ENCODE data around the gene TRIM67.
A peak's percentile ranks its signal among the peaks of the same experiment; 100 is the strongest.
"Not testable (repeated sequence)": the region's sequence is repeated elsewhere in the genome, so short reads cannot be mapped to it uniquely, and the experiment has no call there.

TRIM67 gene

DNA sequence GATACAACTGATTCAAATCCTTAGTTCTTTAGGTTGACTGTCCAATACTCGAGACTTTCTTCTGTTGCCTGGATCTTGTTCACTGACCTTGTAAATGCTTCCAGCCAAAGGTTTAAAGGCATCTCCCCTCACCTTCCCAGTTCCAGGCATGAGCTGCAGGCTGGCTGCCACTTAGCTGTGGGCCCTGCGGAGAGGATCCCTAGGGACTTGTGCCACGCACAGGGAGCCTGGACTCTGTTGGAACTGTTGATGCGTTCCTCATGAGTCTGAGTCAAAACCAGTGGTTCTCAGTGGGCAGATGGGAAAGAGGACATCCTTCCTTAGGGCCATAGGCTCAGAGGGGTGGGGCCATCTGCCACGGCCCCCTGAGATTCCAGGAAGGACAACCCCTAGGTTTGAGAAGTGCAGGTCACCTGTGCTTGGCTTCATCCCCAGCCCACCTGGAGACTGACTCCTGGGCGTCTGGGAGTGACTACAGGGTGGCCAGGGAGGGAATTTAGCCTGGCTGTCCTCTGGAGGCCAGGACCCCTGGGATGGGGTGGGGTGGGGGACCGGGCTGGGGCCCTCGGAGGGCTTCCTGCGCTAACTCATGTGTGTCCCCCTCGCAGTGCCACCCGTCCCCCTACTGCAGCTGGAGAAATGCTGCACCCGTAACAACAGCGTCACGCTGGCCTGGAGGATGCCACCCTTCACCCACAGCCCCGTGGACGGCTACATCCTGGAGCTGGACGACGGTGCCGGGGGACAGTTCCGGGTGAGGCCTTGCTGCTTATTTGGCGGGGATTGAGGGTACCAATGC, 41.6 kb downstream of the TRIM67 start:
- no peak for DNase-seq (ENCODE audit: low read depth)

DNA sequence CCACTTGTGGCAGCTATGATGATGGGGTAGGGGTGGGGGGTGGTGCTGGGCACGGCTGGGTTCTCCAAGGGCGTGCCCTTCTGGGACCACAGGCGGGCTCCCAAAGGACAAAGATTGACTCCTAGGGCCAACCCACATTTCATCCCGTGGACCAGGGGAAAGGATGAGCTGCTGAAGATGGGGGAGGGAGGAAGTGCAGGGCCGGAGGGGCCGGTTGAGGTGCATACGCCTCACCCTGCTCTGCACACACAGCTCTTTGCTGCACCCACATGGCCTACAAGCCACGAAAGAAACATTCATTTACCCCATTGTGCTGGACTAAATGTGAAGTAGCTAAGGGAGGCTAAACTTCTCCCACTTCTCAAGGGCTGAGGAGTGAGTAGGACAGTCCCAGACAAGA, 45.0 kb downstream of the TRIM67 start:
- no peak for DNase-seq (ENCODE audit: low read depth)

DNA sequence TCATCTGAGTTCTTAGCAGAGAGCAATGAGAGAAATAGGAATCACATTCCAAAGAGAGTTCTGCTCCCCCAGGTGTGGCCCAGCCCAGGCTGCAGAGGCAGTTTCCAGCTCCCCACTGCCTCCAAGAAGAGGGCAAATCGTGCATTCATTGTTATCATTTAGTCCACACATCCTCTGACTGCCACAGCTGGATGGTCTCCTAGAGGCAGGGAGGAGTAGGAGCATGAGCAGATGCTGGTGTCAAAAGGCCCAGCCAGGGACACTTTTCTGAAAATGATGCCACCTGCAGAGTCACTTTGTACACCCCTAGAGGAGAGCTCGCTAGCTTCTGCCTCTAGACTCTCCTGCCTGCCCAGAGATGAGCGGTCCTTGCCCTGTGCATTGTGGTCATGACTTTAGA, 45.6 kb downstream of the TRIM67 start:
- no peak for DNase-seq (ENCODE audit: low read depth)

DNA sequence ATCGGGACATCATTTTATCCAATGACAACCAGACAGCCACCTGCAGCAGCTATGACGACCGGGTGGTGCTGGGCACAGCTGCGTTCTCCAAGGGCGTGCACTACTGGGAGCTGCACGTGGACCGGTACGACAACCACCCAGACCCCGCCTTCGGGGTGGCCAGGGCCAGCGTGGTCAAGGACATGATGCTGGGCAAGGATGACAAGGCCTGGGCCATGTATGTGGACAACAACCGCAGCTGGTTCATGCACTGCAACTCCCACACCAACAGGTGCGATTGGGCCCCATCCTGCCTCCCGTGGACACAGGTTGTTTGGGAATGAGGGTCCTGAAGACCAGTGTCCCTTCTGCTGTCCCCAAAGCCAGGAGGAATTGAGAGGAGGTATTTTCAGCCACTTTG, 47.1 kb downstream of the TRIM67 start:
- no peak for DNase-seq (ENCODE audit: low read depth)

DNA sequence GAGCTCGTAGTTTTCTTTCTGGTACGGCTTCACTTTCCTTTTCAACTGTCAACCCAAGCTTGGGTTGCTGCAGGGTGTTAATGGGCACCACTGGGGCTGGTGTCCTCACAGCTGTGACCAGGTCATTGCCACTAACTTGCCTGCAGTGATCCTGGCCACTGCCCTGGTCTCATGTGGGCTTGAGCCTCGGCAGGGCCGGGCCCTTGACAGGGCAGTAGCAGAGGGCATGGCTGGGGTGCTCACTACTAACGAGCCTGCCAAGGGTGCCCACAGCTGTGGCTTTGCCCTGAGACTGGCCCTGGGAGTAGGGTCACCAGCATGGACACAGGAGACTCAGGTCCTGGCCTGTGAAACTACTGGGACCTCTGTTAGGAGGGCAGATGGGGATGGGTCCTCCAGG, 47.7 kb downstream of the TRIM67 start:
- DNase-seq (ENCODE audit: low read depth) = no peak

DNA sequence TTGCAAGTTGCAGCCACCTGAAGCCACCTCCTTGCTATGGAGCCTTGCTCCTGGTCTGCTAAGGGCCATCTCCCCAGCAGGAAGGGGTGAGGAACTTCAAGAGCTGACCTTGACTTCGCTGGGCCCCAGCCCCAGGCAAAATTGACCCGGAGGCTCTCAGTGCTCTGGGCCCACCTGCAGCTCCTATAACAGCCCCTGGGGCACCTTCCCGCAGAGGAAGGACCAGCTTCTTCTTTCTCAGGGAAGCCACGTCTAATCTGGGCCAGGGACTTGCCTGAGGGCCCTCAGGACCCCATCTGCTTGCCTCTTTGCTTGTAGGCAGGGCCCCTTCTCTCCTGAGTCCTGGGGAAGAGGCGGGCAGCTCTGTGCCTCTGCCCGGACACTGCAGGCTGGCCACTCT, 48.3 kb downstream of the TRIM67 start:
- DNase-seq (ENCODE audit: low read depth) = no peak

DNA sequence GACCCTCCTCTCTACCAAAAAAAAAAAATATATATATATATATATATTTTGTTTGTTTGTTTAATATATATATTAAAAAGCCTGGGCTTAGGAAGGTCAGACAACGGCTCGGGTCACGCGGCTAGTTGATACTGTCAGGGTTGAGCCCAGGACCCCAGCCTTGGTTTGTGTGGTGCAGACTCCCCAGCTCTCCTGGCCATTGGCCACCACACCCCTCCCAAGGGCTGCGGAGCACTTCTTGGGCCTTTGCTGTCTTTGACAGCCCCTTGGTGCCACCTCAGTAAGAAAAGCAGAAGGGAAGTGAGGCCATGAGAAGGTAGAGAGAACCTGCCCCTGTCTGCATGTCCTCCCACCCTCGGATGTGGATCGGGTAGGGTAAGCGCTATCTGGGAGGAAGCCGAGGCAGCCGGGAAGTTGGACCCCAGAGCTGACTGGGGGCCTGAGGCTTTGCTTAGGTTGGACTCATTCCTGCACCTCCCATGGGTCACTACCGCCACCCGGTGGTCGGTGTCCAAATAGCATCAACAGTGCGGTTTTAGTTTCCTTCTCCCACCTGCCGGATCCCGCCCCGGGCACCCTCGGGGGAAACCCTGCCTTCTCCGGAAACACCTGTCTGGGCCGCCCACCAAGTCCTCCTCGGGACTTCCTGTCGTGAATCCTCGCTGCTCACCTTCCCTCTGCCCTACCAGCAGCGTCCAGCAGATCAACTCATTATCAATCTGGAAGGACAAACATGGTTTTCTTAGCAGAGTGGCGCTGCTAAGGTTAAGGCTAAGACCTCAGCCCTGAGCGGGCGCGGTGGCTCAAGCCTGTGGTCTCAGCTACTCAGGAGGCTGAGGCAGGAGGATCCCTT, 49.4 kb downstream of the TRIM67 start:
- peak; percentile 77 for DNase-seq (ENCODE audit: low read depth)

DNA sequence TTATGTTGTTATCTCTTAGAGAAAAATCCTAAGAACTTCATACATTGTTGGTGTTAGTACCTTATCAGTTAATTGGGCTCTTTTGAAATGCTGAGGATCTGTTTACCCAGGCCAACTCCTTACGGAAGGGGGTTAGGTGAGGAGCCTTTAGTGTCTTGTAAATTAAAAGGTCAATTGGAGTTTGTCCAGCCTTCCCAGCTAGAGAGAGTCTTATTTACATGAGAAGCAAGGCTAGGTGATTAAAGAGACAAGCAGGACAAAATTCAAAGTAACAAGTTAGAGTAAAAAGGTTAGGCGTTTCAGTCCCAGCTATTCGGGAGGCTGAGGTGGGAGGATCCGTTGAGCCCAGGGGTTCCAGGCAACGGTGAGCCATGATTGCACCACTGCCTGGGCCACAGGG, 50.4 kb downstream of the TRIM67 start:
- not testable (repeated sequence) for DNase-seq (ENCODE audit: low read depth)

DNA sequence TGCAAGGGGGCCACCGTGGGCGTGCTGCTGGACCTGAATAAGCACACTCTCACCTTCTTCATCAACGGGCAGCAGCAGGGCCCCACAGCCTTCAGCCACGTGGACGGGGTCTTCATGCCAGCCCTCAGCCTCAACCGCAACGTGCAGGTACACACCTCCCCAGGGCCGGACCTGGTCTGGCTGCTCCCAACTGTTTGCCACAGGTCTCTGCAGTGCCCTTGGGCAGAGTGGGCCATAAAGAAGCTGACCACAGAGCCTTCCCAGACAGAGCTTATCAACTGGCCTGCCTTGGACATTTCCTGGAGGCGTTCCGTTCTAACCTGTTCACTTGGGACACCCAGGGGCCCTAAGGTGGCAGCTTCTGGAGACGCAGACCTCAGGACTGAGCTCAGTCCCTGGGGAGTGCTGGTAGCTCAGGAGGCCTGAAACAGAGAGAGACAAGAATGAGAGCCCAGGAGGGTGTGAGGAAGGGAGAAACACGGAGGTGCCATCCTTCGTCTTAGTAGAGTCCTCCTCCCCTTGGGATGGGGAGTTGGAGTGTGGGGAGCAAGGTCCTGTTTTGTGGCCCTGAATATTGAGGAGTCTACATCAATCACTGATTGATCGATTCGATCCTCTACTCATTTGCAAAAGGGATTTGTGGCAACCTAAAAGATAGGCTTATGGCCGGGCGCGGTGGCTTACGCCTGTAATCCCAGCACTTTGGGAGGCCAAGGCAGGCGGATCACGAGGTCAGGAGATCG, 52.1 kb downstream of the TRIM67 start:
- DNase-seq (ENCODE audit: low read depth) = no peak

DNA sequence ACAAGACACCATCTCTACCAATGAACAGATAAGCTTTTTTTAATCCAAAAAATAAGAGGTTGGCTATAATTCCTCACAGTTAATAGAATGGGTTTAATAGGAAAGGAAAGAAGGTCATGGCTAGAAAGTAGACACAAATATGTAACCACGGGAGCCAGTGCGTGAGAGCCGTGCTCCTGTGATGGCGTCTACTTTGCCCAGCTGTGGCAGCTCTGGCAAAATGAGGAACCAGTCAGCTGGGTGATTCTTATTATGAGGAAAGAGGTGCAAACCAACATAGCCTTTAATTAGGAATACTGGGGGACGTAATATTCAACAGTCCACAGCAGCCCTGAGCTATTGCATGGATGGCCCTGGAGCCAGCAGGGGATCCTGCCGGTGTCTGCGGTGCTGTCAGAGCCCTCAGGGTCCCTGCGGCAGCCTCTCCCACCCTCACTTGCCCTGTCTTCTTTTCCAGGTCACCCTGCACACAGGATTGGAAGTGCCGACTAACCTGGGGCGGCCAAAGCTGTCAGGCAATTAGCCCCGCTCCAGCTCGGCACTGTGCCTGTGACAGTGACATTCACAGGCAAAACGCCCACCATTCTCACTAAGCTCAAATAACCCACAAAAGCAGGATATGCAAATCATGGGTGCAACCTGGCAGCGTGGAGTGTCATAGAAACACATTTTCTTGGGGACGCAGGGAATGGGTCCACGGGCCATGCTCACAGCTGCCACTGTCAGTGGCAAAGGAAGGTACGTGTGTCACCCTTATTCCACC, 53.2 kb downstream of the TRIM67 start:
- DNase-seq (ENCODE audit: low read depth) = no peak

DNA sequence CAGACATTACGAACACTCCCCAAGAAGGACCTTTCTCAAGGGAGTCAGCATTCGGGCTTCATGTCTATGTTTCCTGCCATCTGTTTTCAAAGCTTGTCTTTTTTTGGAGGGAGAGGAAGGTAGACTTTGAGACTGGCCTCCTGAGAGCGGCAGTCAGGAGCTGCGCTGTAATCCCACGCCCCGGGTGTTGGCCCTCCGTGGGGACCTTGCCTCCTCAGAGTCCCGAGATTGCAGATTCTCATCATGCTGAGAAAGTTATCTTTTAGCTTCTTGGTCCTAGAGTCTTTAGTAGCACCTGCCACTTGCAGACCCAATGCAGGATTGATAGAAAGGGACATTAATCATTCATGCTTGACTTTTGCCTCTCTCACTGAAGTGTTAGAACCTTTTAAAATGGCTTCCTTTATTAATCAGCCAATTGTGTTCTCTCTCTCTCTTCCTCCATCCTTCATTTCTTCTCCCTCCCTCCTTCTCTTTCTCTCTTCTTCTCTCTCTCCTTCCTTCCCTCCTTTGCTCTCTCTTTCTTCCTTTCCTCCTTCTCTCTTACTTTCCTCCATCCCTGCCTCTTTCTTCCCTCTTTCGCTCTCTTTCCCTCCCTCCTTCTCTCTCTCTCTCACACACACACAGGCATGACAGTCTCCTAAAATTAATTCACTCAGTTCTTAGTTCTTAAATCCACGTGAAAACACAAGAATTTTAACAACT, 54.0 kb downstream of the TRIM67 start:
- DNase-seq (ENCODE audit: low read depth) = no peak

DNA sequence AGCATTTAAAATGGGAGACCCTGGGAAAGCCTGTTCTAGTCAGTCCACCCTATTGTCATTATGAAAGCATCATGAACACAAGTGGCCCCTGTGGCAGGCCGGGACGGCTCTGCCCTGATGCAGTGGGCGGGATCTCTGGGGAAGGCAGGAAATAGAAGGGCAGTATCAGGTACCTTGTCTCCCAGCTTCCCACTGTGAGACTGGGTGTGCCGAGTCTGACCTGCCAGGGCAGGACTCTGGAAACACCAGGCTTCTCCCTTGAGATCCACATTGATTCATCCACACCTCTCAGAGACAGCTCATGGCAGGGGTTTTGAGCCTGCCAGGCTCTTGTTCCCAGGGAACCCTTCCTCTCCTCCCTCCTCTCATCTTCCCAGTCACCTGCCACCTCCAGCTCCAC, 54.6 kb downstream of the TRIM67 start:
- DNase-seq (ENCODE audit: low read depth) = no peak

DNA sequence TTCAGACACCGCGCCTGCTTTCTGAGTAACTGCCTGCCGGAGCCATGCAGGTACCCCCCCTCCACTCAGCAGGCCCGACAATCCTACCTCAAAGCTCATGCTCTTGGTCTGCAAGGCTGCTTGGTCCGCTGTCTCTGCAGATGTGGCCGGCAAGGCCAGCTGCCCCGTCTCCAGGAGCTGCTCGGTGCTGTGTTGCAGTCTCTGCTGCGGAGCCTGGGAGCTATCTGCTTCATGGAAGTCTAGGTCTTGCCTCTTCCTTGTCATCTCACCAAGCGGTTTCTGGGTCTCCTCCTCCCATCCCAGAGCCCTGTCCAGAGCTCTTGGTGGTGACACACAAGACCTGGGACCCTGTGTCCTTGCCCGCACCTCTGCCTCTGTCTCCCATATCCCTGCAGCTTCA, 55.2 kb downstream of the TRIM67 start:
- DNase-seq (ENCODE audit: low read depth) = no peak

DNA sequence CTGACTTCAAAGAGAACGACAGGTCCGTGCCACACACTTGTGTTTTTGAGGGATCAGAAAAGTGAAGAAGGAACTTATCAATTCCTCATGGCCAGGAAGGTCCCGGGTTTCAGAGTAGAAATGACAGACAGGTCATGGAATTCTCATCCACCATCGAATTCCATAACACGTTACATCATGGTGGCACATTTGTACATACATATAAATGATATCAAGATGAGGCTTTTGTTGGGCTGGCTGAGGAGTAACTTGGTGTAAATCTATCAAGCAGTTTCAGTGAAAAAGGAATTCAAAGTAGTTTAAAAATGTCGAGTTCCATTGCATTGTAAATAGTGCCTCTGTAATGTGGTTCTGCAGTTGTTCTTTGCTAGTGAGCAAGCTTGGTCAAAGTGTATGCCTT, 56.2 kb downstream of the TRIM67 start:
- no peak for DNase-seq (ENCODE audit: low read depth)

DNA sequence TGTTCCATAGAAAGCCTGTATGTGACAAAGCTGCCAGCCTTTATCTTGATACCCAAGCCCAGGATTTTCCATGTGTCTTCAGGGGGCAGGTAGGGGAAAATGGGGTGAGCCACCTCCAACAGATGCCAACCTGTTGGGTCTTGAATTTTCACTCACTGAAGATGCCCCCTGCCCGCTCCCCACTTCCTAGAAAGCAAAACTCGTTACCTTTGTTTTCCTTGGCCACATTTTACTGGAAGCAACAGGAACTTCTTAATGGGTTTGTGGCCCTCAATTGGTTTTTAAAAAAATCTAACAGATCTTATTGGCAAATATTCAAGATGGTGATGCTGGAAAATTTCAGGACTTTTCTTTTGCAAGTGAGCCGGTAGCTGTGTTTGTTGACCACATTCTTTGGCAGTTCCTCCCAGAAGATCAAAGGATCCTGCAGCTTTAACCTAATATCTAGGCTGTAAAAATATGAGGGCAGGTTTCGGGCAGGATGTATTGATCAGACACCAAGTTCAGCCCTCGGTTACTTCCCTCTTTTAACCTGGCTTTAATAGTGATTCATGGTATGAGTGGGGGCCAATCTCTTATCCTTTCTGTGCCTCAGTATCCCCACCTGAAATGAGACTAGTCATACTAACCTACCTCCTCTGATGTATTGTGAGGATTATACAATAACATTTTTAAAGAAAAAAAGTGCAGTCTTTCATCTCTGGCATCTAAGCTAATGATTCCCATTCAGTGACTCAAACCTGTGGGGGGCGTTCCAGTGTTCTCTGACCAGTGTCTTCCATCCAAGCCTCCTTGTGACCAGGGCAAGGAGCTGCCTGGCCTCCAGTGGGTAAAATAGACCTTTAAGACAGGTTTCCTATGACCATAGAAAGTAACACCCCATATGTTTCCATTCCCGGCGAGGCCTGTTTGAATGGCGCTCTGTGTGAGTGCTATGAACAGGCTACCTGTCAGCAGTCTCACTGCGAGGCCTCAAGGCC, 57.9 kb downstream of the TRIM67 start:
- DNase-seq (ENCODE audit: low read depth) = no peak

DNA sequence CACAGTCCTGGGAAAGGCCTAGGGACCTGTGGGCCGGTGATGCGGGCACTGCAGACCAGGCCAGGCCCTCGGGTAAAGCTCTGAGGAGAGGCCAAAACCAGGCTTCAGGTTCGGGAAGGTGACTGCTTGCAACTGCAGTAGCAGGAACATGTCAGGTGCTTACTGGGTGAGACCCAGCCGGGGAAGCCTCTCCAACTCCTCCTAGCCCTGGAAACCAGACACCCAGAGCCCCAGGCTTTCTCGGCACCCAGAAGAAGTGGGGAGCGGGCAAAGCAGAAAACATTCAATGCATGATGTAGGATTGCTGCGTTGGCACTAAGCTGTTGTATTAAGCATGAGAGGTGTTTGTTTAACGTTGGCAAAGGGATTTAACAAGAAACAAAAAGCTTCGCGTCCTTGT, 58.9 kb downstream of the TRIM67 start:
- DNase-seq (ENCODE audit: low read depth) = no peak

DNA sequence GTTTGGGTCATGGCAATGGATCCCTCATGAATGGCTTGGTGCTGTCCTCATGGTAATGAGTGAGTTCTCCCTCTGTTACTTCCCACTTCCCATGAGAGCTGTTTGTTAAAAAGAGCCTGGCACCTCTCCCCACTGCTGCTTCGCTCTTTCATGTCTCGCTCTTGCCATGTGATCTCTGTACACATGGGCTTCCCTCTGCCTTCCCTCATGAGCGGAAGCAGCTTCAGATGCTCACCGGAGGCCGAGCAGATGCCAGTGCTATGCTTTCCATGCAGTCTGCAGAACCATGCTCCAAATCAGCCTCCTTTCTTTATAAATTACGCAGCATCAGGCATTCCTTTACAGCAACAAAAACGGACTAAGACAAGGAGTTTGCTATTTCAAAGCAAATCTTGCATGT, 64.3 kb downstream of the TRIM67 start:
- no peak for DNase-seq (ENCODE audit: low read depth)

DNA sequence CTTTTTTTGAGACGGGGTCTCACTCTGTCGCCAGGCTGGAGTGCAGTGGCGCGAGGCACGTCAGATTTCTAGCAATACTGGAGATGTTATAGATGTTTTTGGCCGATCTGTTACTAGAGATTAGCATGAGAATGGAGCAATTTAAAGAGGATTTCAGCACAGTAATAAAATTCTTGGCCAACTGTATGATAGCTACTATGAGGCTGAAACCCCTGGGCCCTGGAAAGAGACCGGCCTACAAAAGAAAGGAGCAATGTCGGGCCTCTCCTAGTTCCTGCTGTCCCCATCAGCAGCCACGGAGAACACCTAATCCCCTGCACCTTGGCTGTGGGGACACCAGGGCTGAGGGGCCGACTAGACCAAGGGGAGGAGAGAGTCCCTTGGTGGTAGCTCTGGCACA, 69.7 kb downstream of the TRIM67 start:
- DNase-seq (ENCODE audit: low read depth) = no peak

DNA sequence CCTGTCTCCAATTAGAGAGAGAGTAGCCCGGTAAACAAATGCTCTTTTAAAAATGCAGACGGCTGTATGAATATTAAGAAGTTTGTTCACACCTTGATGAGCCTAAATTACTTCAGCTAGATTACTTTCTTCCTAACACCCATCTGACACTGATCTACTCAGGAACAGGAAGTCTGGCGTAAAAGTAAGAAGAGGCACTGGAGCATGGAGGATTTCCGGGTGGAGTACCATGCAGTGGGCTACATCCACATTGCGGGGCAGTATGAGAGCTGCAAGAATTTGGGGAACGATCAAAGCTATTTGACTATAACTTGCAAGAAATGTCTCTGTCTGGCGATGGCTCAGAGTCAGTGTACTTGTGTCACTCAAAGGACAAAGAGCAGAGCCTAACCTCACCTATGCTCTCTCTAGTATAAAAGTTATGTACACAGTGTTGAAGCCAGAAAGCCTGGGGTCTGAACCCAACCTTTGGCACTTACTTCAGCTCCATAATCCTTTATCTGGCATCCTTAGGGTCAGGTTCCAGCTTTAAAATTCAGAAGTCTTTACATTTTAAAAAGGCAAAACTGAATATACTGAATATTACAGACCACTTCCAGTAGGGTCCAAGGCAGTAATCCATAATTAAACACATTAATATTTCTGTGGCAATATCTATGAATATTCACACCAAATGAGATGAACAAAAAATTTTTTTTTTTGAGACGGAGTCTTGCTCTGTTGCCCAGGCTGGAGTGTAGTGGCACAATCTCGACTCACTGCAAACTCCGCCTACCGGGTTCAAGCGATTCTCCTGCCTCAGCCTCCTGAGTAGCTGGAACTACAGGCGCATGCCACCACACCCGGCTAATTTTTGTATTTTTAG, 71.2 kb downstream of the TRIM67 start:
- DNase-seq (ENCODE audit: low read depth) = no peak

Data from stimulated activated CD8-positive, alpha-beta memory T cell treated with anti-CD3 and anti-CD28 coated beads, Interleukin-12 subunit alpha, Interleukin-12 subunit beta, amount 100 ng/mL, for 4 hours (primary cell).